ENCODE data around the gene PPP3CA. TPM values are rescaled to one million over a fixed set of nuclear protein-coding genes. Genes with fewer than 3 reads are reported as not detected.
"Not testable (repeated sequence)": the region's sequence is repeated elsewhere in the genome, so short reads cannot be mapped to it uniquely, and the experiment has no call there.

Gene PPP3CA
- total RNA-seq, 1 experiment from 2014 or later: 133 TPM

GRCh38 chr4:100991332-100992069 is 355.8 kb downstream of the PPP3CA start:
- BruUV-seq (replicated peaks); RAD21 ChIA-PET (ENCODE audit: low non-redundant PET in 1 of 2, low total read pairs in 2 of 2, uncharacterized antibody in 2 of 2, unreplicated experiment in 2 of 2); ATAC-seq; H3K27ac ChIP-seq (ENCODE audit: low read depth, low read length); H3K9me2 ChIP-seq (ENCODE audit: insufficient read depth); H3K27me3 ChIP-seq (ENCODE audit: insufficient read depth, low read length); CTCF ChIA-PET; POLR2A ChIA-PET; H4K20me1 ChIP-seq (ENCODE audit: insufficient read depth); H3K79me2 ChIP-seq (ENCODE audit: insufficient read depth, low read length); DNase-seq (ENCODE audit: low read depth, low spot score); H3K36me3 ChIP-seq (ENCODE audit: control insufficient read depth in 1 of 2, insufficient read depth in 2 of 2, low read length in 2 of 2); H3K4me2 ChIP-seq (ENCODE audit: low read length); intact Hi-C loops (cut with micrococcal nuclease); H3K9ac ChIP-seq (ENCODE audit: low read length); H3K9me3 ChIP-seq (ENCODE audit: control insufficient read depth in 1 of 2, insufficient read depth in 1 of 2, low read depth in 1 of 2, low read length in 2 of 2); H3K4me1 ChIP-seq (ENCODE audit: control insufficient read depth in 1 of 2, insufficient read depth in 2 of 2, low read length in 2 of 2); H2AFZ ChIP-seq (ENCODE audit: low read depth, low read length, poor library complexity, severe bottlenecking); H3K4me3 ChIP-seq (replicated peaks in 1 of 2; ENCODE audit: low read depth in 1 of 2, low read length in 2 of 2): not testable (repeated sequence)

GRCh38 chr4:100989401-100989800 is 357.9 kb downstream of the PPP3CA start:
- Histone ChIP-seq H3K9ac (ENCODE audit: low read length) (no peak overlapping the region), H3K27me3 (ENCODE audit: insufficient read depth, low read length) (no peaks in the 10 kb centered on the region), H3K9me3 (ENCODE audit: control insufficient read depth in 1 of 2, insufficient read depth in 1 of 2, low read depth in 1 of 2, low read length in 2 of 2) (no peaks in the 10 kb centered on the region), H3K9me2 (ENCODE audit: insufficient read depth) (peaks cover 2% of the 10 kb centered on the region; the same call in 1 of the 2 replicates), H3K4me1 (ENCODE audit: control insufficient read depth in 1 of 2, insufficient read depth in 2 of 2, low read length in 2 of 2) (peaks cover 0 to 13% of the 10 kb centered on the region in 2 experiments; a peak in 2 of 4 replicates), H3K4me2 (ENCODE audit: low read length) (no peak overlapping the region), H3K79me2 (ENCODE audit: insufficient read depth, low read length) (no peaks in the 10 kb centered on the region), H3K27ac (ENCODE audit: low read depth, low read length) (no peak overlapping the region), H4K20me1 (ENCODE audit: insufficient read depth) (no peaks in the 10 kb centered on the region), H3K4me3 (replicated peaks in 1 of 2; ENCODE audit: low read depth in 1 of 2, low read length in 2 of 2) (no peak overlapping the region), H3K36me3 (ENCODE audit: control insufficient read depth in 1 of 2, insufficient read depth in 2 of 2, low read length in 2 of 2) (no peaks in the 10 kb centered on the region), H2AFZ (ENCODE audit: low read depth, low read length, poor library complexity, severe bottlenecking) (peak overlapping the region; percentile 37)
- ATAC-seq (no peak), DNase-seq (ENCODE audit: low read depth, low spot score) (no peak)
- BruUV-seq (replicated peaks): no TSS peak
- intact Hi-C loops (cut with micrococcal nuclease): no loop called here
- ChIA-PET CTCF (no interaction called here), RAD21 (ENCODE audit: low non-redundant PET in 1 of 2, low total read pairs in 2 of 2, uncharacterized antibody in 2 of 2, unreplicated experiment in 2 of 2) (no interaction called here), POLR2A (no interaction called here)
- no peak for TF ChIP-seq ZNF274 (IDR thresholded peaks at IDR 0.05; ENCODE audit: low read depth, low read length)
- no peak for TF ChIP-seq ZFX (IDR thresholded peaks at IDR 0.05)
- TF ChIP-seq, protein P1, sequence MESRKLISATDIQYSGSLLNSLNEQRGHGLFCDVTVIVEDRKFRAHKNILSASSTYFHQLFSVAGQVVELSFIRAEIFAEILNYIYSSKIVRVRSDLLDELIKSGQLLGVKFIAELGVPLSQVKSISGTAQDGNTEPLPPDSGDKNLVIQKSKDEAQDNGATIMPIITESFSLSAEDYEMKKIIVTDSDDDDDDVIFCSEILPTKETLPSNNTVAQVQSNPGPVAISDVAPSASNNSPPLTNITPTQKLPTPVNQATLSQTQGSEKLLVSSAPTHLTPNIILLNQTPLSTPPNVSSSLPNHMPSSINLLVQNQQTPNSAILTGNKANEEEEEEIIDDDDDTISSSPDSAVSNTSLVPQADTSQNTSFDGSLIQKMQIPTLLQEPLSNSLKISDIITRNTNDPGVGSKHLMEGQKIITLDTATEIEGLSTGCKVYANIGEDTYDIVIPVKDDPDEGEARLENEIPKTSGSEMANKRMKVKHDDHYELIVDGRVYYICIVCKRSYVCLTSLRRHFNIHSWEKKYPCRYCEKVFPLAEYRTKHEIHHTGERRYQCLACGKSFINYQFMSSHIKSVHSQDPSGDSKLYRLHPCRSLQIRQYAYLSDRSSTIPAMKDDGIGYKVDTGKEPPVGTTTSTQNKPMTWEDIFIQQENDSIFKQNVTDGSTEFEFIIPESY (IDR thresholded peaks at IDR 0.05; ENCODE audit: extremely low read depth, insufficient replicate concordance, low read length): no peak
- TF ChIP-seq REST (IDR thresholded peaks at IDR 0.05; ENCODE audit: low read depth): no peak
- TF ChIP-seq RAD21 (IDR thresholded peaks at IDR 0.05; ENCODE audit: low read depth): no peak
- no peak for TF ChIP-seq JUND (IDR thresholded peaks at IDR 0.05)
- no peak for TF ChIP-seq CBX3 (IDR thresholded peaks at IDR 0.05; ENCODE audit: low read depth)
- no peak for TF ChIP-seq POLR2AphosphoS5 (IDR thresholded peaks at IDR 0.05; ENCODE audit: low read depth, low read length)
- no peak for TF ChIP-seq TCF7L2 (IDR thresholded peaks at IDR 0.05; ENCODE audit: borderline replicate concordance, extremely low read depth, insufficient read depth, insufficient read length)
- TF ChIP-seq SP1 (IDR thresholded peaks at IDR 0.05; ENCODE audit: low read depth): no peak
- no peak for TF ChIP-seq CTCF (IDR thresholded peaks at IDR 0.05 in 2 of 3, conservative IDR thresholded peaks at IDR 0.05 in 1 of 3; ENCODE audit: borderline replicate concordance in 1 of 3, insufficient read depth in 1 of 3, low read depth in 2 of 3, low read length in 2 of 3)

Measured in HCT116 (cell line).